ENCODE results near the gene PTX4.

DNA sequence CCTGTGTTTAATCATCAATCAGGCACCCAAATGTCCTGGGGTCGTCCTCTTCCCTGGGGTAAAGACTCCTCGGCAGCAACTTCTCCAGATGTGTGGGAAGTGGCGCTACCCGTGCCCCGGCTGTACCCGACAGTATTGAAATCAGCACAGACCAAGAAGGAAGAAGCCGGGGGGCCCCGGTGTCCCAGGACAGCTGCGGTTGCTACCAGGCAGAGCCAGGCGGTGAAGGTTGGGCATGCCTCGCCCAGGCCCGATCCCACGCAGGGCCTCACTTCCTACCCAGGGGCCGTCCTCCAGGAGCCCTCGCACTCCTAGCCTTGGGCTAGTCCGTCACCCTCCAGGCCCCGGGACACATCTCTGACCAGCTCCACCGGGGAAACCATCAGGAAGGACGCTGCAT, 35.4 kb downstream of the PTX4 start:
- no peak for TF ChIP-seq POLR2A (IDR thresholded peaks at IDR 0.05)
- TF ChIP-seq, protein P1, sequence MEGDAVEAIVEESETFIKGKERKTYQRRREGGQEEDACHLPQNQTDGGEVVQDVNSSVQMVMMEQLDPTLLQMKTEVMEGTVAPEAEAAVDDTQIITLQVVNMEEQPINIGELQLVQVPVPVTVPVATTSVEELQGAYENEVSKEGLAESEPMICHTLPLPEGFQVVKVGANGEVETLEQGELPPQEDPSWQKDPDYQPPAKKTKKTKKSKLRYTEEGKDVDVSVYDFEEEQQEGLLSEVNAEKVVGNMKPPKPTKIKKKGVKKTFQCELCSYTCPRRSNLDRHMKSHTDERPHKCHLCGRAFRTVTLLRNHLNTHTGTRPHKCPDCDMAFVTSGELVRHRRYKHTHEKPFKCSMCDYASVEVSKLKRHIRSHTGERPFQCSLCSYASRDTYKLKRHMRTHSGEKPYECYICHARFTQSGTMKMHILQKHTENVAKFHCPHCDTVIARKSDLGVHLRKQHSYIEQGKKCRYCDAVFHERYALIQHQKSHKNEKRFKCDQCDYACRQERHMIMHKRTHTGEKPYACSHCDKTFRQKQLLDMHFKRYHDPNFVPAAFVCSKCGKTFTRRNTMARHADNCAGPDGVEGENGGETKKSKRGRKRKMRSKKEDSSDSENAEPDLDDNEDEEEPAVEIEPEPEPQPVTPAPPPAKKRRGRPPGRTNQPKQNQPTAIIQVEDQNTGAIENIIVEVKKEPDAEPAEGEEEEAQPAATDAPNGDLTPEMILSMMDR (IDR thresholded peaks at IDR 0.05): no peak

All from lower leg skin (tissue), 3 donors.